ENCODE data around the gene C5orf52.

Gene C5orf52

GRCh38 chr5:157649101-157649500 lies 22.2 kb upstream of the C5orf52 start:
- FAIRE-seq: no peak
- DNase-seq (ENCODE audit: insufficient read length, low spot score): no peak
- no peak for TF ChIP-seq CTCF (IDR thresholded peaks at IDR 0.05; ENCODE audit: insufficient read depth, missing control alignments)

GRCh38 chr5:157650991-157651611 lies 20.2 kb upstream of the C5orf52 start:
- DNase-seq (ENCODE audit: insufficient read length, low spot score) (no peak), FAIRE-seq (no peak)
- TF ChIP-seq CTCF (IDR thresholded peaks at IDR 0.05; ENCODE audit: insufficient read depth, missing control alignments): no peak

DNA sequence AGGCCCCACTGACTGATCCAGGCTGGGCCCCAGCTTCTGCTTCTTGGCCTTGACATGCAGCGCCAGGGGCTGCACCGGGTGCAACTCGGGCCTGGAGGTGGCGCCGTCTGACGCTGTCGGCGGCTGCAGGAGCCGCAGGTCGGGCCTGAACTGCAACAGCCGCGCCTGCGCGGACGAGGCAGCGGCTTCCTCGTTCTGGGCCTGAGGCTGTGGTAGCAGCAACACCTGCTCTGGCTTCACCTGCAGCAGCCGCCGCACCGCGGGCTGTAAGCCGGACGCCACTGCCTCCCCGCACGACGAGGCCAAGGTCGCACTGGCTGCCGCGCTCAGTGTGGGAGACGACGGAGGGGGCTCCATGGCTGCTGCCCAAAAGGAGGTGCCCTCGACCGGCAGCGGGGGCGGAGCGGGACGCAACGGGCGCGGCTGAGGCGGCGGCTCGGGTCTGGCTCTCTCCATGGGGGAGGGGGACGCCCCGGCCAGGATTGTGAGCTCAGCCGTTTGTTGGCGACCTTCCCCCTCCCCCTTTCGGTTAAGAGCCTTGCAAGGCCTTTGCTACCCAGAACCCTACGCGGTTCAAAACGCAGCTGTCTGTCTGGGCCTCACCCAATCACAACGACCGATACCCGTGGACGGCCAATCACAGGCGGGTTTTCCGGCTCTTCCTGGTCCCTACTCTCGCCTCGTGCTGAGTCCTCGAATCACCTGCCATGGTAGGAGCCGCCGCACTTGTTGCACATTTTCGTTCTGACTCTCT lies 19.5 kb upstream of the C5orf52 start:
- no peak for FAIRE-seq
- DNase-seq (ENCODE audit: insufficient read length, low spot score): no peak
- TF ChIP-seq CTCF (IDR thresholded peaks at IDR 0.05; ENCODE audit: insufficient read depth, missing control alignments): no peak

DNA sequence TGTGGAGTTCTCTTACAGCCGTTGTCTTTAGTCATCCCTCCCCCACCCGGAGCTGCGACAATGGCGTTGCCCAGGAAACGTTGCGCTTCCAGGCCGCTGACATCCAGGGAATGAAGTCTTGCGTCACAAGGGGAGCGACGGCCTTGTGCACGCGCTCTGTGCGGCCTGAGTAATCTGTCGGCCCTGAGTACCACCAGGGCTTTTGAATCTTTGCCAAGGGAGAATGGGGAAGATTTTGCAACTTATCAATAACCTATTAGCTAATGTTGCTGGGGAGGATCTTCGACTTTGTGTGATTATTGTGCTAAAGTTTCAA lies 19.0 kb upstream of the C5orf52 start, which contains the start of gene SOX30:
Gene SOX30, minus strand, starts transcription at position 62 of the 316 bp plus-strand sequence. CDS start 360 bp downstream, outside the sequence.
- FAIRE-seq: no peak
- TF ChIP-seq CTCF (IDR thresholded peaks at IDR 0.05; ENCODE audit: insufficient read depth, missing control alignments): no peak
- no peak for DNase-seq (ENCODE audit: insufficient read length, low spot score)

DNA sequence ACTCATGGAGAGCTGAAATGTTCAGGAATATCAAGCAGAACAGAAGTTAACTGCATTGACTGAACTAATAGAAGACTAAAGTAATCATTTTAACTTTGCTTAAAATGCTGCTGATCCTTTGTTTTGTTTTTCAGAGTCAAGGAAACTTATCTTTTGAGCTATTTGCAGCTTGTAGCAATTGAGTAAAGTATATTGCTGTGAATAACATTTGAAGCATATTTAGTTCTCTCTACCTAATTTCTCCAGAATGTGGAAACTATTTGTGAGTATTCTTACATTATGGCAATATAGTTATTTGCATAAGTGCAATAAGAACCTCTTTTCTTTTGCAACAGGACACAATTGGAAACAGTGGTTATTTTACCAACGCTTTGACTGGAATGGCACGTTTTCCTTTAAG lies 13.8 kb upstream of the C5orf52 start:
- TF ChIP-seq CTCF (IDR thresholded peaks at IDR 0.05; ENCODE audit: insufficient read depth, missing control alignments): no peak
- peak; percentile 25 for FAIRE-seq

DNA sequence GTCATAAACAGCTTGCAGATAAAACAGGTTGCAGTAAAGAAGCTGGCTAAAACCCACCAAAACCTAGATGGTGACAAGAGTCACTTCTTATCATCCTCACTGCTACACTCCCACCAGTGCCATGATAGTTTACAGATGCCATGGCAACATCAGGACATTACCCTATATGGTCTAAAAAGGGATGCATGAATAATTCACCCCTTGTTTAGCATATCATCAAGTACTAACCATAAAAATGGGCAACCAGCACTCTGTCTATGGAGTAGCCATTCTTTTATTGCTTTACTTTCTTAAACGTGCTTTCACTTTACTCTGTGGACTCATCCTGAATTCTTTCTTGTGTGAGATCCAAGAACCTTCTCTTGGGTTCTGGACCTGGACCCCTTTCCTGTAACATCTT lies 12.4 kb upstream of the C5orf52 start:
- no peak for TF ChIP-seq CTCF (IDR thresholded peaks at IDR 0.05; ENCODE audit: insufficient read depth, missing control alignments)
- FAIRE-seq (no peak), DNase-seq (ENCODE audit: insufficient read length, low spot score) (no peak)

More for the DNA sequence above, 13.8 kb upstream of the C5orf52 start:
- DNase-seq (ENCODE audit: insufficient read length, low spot score): no peak
